WI38 (cell line): ENCODE data around the gene ALDOC.

Source experiments
- H3K4me3 ChIP-seq: 2 replicates; pipeline ENCODE4 v1.5.1; 2011; ENCODE audit warnings: low read depth, mild to moderate bottlenecking, control low read depth, low read length
- CTCF ChIP-seq: IDR thresholded peaks from 2 replicates; pipeline ENCODE4 v1.5.1; 2012; ENCODE audit warnings: low read depth, mild to moderate bottlenecking, control low read depth, low read length

Gene ALDOC

DNA sequence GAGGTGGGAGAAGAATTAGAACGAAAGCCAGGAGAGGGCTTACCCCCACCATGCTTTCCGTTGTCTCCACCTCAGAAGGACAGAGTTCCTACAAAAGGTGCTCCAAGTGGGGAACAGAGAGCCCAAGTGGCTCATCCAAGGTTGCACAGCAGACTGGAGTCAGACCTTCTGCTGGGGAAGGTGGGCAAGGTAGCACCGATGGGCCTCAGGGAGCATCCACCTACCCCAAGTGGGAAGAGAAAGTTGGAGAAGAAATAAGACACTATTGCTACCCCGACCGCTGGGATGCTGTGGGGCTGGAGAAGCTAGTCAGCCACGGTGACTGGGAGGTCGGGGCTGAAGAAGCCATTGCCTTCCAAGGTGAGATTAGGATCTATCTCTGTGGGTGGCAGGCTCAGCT is 45.8 kb downstream of the ALDOC start:
- no peak for TF ChIP-seq CTCF
- no peak overlapping the region for H3K4me3 ChIP-seq

- no peak for TF ChIP-seq CTCF
These were observed 46.4 kb downstream of the ALDOC start for GRCh38 chr17:28530250-28530649.

DNA sequence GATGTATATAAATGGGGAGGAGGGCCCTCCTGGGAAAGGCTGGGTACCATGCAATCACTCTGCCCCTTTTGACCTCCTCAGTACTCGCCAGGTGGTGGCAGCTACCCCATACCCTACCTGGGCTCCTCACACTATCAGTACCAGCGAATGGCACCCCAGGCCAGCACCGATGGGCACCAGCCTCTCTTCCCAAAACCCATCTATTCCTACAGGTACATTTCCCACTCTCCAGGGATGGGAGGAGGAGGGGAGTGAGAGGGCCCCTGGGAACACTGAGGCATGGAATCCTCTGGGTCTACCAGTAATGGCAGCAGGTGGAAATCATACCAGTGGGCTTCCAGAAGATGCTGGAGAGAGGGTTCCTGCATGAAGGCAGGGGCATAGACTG is 47.7 kb downstream of the ALDOC start:
- TF ChIP-seq CTCF: no peak
- H3K4me3 ChIP-seq: no peak overlapping the region

More at GRCh38 chr17:28530250-28530649, 46.4 kb downstream of the ALDOC start:
- H3K4me3 ChIP-seq: no peak overlapping the region

DNA sequence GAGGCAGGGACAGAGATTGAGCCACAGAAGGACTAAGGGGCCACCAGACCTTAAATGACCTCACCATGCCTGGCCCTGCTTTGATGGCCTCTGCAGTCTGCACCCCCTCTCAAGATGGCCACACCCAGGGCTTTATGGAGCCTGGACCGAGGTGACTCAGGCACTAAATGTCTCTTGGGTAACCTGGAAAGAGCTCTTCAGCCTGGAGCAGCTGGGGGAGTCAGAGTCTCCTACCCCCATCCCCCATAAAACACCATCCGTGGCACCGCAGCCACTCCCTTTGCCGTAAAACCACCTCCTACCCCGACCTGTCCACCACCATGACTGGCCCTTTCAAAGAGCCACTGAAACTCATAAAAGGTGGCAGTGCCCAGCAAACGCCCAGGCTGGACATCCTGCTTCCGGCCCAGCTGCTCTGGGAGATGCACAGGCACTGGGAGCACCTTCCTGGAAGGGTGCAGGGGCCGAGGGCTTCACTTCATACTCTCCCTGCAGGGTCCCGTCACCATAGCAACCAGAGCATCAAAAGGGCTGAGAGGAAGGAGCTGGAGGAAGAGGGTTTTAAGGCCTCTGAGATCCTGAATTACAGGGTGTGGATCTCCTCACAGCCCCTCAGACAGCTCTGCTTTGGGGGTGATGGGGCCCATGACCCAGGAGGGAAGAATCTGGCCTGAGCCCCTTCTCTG is 48.2 kb downstream of the ALDOC start:
- H3K4me3 ChIP-seq: no peak overlapping the region
- no peak for TF ChIP-seq CTCF

- H3K4me3 ChIP-seq: no peak overlapping the region
- TF ChIP-seq CTCF: no peak
These were observed 48.8 kb downstream of the ALDOC start for GRCh38 chr17:28527859-28528258.

- TF ChIP-seq CTCF: no peak
- no peak overlapping the region for H3K4me3 ChIP-seq
These were observed 49.5 kb downstream of the ALDOC start for GRCh38 chr17:28527181-28527681.

- H3K4me3 ChIP-seq: no peak overlapping the region
- TF ChIP-seq CTCF: no peak
These were observed 50.3 kb downstream of the ALDOC start for GRCh38 chr17:28526381-28526780.
